ENCODE data around the gene PSMD11. TPM values are rescaled to one million over a fixed set of nuclear protein-coding genes. Genes with fewer than 3 reads are reported as not detected.
"Not testable (repeated sequence)": the region's sequence is repeated elsewhere in the genome, so short reads cannot be mapped to it uniquely, and the experiment has no call there.

Gene PSMD11
- 10 to 100 TPM; 49.2 to 61.9 (median 56.6) TPM for total RNA-seq

DNA sequence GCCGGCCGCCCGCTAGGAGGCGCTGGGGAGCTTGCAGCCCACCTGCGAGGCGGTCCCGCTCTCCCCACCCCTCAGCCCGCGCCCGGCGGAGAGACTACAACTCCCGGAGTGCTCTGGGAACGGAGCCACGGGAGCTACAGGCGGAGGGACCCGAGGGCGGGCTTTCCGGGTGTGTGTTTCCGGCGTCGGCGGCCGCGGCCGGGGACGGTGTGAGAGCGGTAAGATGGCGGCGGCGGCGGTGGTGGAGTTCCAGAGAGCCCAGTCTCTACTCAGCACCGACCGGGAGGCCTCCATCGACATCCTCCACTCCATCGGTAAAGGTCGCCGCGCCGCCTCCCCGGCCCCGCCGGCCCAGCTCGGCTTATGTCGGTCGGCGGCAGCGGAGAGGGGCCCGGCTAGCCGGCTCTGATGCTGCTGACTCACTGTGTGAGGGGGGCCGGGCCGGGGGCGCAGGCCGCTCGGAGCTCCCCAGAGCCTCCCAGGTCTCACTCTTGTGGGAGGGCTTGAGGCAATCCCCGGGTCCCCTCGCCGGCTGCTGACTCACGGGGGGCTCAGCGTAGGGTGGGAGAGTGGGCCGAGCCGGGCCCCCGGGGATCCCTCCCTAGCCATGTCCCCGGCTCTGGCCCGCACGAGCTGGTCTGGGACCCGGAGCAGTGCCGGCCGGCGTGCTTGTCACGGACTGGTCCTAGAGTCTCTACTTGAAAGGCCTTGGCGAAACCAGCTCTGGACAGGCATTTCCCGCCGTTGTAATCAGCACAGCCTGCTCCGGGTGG is at the start of gene PSMD11:
PSMD11 (plus strand) TSS at position 210 of the 773 bp plus-strand sequence; CDS start at position 224, 14 bp downstream.
- Histone ChIP-seq H3K27ac (peak within 1 kb of the TSS; percentile 89), H3K4me1 (peaks cover 0 to 3% of the 10 kb centered on the region in 2 donors)
- intact Hi-C loops (cut with DNase I; ENCODE audit: low total_unique reads), result no loop called here

DNA sequence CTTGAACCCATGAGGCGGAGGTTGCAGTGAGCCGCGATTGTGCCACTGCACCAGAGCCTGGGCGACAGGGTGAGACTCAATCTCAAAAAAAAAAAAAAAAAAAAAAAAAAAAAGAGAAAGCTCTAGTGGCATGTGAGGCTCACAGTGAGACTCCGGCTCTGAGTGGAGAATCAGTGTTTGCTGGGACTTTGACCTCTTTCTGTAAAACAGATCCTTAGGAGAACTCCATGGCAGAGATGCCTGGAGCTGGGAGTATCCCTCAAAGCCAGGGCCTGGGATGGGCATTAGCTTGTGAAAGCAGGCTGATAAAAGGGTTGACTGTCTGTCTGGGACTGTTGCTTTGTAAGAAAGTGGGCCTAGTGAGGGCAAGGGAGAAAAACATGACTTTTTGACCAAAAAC is 48.0 kb upstream of the PSMD11 start:
- H3K4me3 ChIP-seq, result no peak overlapping the region
- TF ChIP-seq POLR2A (IDR thresholded peaks at IDR 0.05) (no peak), POLR2AphosphoS5 (IDR thresholded peaks at IDR 0.05) (no peak)
- TF ChIP-seq, protein P1, sequence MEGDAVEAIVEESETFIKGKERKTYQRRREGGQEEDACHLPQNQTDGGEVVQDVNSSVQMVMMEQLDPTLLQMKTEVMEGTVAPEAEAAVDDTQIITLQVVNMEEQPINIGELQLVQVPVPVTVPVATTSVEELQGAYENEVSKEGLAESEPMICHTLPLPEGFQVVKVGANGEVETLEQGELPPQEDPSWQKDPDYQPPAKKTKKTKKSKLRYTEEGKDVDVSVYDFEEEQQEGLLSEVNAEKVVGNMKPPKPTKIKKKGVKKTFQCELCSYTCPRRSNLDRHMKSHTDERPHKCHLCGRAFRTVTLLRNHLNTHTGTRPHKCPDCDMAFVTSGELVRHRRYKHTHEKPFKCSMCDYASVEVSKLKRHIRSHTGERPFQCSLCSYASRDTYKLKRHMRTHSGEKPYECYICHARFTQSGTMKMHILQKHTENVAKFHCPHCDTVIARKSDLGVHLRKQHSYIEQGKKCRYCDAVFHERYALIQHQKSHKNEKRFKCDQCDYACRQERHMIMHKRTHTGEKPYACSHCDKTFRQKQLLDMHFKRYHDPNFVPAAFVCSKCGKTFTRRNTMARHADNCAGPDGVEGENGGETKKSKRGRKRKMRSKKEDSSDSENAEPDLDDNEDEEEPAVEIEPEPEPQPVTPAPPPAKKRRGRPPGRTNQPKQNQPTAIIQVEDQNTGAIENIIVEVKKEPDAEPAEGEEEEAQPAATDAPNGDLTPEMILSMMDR (IDR thresholded peaks at IDR 0.05), result no peak
- intact Hi-C loops (cut with DNase I; ENCODE audit: low total_unique reads), result no loop called here

More for the DNA sequence above, at the start of gene PSMD11:
- H3K27me3 ChIP-seq, result no peaks in the 10 kb centered on the region
- peak; percentile 92 to 96 for DNase-seq (ENCODE audit: low spot score in 2 of 2)
- TF ChIP-seq, protein P1 (IDR thresholded peaks at IDR 0.05), result peak in 2 of 3 donors; percentile 65 to 74
- peak; percentile 24 for TF ChIP-seq POLR2A (IDR thresholded peaks at IDR 0.05)
- peak; percentile 21 to 67 (median 34) for TF ChIP-seq POLR2AphosphoS5 (IDR thresholded peaks at IDR 0.05)
- H3K4me3 ChIP-seq, result peak within 1 kb of the TSS; percentile 98 to 99 (median 99)
- H3K9me3 ChIP-seq, result no peaks in the 10 kb centered on the region
- no peaks in the 10 kb centered on the region for H3K36me3 ChIP-seq

DNA sequence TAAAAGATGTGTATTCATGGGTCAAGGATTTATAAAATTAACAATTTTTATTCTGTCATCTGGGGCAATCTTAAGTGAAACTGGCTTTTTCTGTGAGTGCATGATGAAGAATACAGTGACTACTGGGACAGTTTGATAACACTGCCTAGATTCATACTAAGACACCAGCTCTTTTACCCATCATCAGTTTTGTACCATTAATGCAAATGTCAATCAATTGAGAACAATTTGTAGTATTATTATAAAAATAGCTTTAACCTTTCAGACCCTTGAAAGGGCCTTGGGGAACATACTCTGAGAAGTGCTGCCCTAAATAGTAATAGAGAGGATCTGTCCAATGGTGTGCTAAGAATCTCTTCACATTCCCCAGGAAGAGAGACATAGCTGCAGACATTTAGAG is 45.4 kb upstream of the PSMD11 start:
- H3K27ac ChIP-seq, result no peak overlapping the region
- no peak overlapping the region for H3K4me3 ChIP-seq
- H3K9me3 ChIP-seq, result no peaks in the 10 kb centered on the region
- no peaks in the 10 kb centered on the region for H3K4me1 ChIP-seq
- TF ChIP-seq POLR2A (IDR thresholded peaks at IDR 0.05), result no peak
- TF ChIP-seq POLR2AphosphoS5 (IDR thresholded peaks at IDR 0.05), result no peak
- TF ChIP-seq, protein P1 (IDR thresholded peaks at IDR 0.05), result no peak
- H3K27me3 ChIP-seq, result no peaks in the 10 kb centered on the region
- intact Hi-C loops (cut with DNase I; ENCODE audit: low total_unique reads), result no loop called here
- H3K36me3 ChIP-seq, result no peaks in the 10 kb centered on the region
- no peak for DNase-seq (ENCODE audit: low spot score in 2 of 2)

More for the DNA sequence above, 48.0 kb upstream of the PSMD11 start:
- no peaks in the 10 kb centered on the region for H3K36me3 ChIP-seq
- DNase-seq (ENCODE audit: low spot score in 2 of 2), result no peak
- H3K27ac ChIP-seq, result no peak overlapping the region
- H3K9me3 ChIP-seq, result no peaks in the 10 kb centered on the region
- H3K27me3 ChIP-seq, result no peaks in the 10 kb centered on the region
- no peaks in the 10 kb centered on the region for H3K4me1 ChIP-seq

DNA sequence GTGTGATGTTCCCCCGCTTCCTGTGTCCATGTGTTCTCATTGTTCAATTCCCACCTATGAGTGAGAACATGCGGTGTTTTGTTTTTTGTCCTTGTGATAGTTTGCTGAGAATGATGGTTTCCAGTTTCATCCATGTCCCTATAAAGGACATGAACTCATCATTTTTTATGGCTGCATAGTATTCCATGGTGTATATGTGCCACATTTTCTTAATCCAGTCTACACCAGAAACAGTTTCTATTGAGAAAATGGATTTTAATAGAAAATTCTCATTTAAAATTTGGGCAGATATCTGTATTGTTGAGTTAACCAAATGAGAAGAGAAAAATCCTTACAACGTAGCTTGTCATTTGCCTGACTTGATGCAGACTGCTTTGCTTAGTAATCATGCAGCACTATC is 34.2 kb upstream of the PSMD11 start:
- H3K4me1 ChIP-seq; DNase-seq (ENCODE audit: low spot score in 2 of 2); H3K4me3 ChIP-seq; H3K27ac ChIP-seq; intact Hi-C loops (cut with DNase I; ENCODE audit: low total_unique reads); H3K36me3 ChIP-seq; H3K9me3 ChIP-seq; H3K27me3 ChIP-seq: not testable (repeated sequence)

DNA sequence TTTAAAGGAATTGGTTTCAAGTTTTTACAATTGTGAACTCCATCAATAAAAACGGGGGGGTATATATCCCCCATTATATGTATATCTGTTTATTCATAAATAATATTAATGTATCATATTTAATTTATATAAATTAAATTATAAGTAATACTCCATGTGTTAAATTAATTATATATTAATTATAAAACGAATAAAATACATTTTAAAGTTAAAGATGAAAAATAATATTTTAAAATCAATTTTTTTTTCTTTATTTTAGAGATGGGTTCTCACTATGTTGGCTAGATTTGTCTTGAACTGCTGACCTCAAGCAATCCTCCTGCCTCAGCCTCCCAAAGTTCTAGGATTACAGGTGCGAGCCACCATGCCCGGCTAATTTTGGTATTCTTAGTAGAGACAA is 17.4 kb upstream of the PSMD11 start:
- intact Hi-C loops (cut with DNase I; ENCODE audit: low total_unique reads), result no loop called here
- Histone ChIP-seq H3K4me3 (no peak overlapping the region), H3K27me3 (no peaks in the 10 kb centered on the region), H3K27ac (no peak overlapping the region), H3K9me3 (peaks cover 11 to 12% of the 10 kb centered on the region in 2 donors), H3K36me3 (no peaks in the 10 kb centered on the region), H3K4me1 (no peaks in the 10 kb centered on the region)
- no peak for DNase-seq (ENCODE audit: low spot score in 2 of 2)
- TF ChIP-seq POLR2AphosphoS5 (IDR thresholded peaks at IDR 0.05) (no peak), POLR2A (IDR thresholded peaks at IDR 0.05) (no peak)
- TF ChIP-seq, protein P1 (IDR thresholded peaks at IDR 0.05), result no peak
